Kidney epithelial cell (primary cell): ENCODE data around the gene NPIPB6. TPM values are rescaled to one million over a fixed set of nuclear protein-coding genes. Genes with fewer than 3 reads are reported as not detected.

Source experiments
- DNase-seq: peaks from one replicate; pipeline ENCODE4 v3.0.0-alpha.2; 2010; ENCODE audit warnings: low read depth
- H3K27me3 ChIP-seq: 2 replicates; pipeline ENCODE4 v1.6.0; 2011; ENCODE audit warnings: low read length; ENCODE audit not compliant: control insufficient read depth, insufficient read depth
- H3K36me3 ChIP-seq: 2 replicates; pipeline ENCODE4 v1.5.1; 2011; ENCODE audit warnings: low read length; ENCODE audit not compliant: control insufficient read depth, insufficient read depth
- H3K4me3 ChIP-seq: 2 replicates; pipeline ENCODE4 v1.5.1; 2011; ENCODE audit warnings: low read depth, mild to moderate bottlenecking, control low read depth, low read length
- total RNA-seq: library from RNA; depleted of rRNA; stranded (reverse); fragments of >200 nt; gene quantifications from 2 replicates; pipeline ENCODE4 v1.2.3, GENCODE V29; 2015
- TF ChIP-seq, protein P1 (sequence below): IDR thresholded peaks from 2 replicates; pipeline ENCODE4 v1.5.1; 2011; ENCODE audit warnings: mild to moderate bottlenecking, moderate library complexity, low read length, control low read depth, inconsistent platforms; ENCODE audit not compliant: insufficient read depth, poor library complexity, severe bottlenecking

NPIPB6 gene
- total RNA-seq, 1 donor from 2014 or later = not detected

DNA sequence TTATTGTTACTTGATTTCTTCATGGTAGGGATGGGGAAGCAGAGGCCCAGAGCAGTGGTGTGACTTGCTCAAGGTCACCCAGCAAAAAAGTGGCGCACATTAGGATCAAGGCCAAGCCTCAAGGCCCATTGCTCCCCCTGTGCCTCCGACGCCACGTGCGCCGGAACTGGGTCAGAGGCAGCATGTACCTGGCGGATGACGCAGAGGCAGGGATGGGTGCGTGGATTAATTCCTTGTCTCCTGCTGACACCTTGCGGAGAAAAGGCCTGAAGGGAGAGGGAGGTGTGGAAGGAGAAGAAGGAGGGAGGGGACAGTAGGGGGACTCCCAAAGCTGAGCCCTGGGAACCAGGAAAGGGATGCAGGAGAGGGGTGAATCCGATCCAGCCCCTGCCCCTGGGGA, 52.5 kb downstream of the NPIPB6 start:
- Histone ChIP-seq H3K36me3 (no peaks in the 10 kb centered on the region), H3K27me3 (peaks cover 2% of the 10 kb centered on the region), H3K4me3 (no peak overlapping the region)
- DNase-seq = no peak
- TF ChIP-seq, protein P1, sequence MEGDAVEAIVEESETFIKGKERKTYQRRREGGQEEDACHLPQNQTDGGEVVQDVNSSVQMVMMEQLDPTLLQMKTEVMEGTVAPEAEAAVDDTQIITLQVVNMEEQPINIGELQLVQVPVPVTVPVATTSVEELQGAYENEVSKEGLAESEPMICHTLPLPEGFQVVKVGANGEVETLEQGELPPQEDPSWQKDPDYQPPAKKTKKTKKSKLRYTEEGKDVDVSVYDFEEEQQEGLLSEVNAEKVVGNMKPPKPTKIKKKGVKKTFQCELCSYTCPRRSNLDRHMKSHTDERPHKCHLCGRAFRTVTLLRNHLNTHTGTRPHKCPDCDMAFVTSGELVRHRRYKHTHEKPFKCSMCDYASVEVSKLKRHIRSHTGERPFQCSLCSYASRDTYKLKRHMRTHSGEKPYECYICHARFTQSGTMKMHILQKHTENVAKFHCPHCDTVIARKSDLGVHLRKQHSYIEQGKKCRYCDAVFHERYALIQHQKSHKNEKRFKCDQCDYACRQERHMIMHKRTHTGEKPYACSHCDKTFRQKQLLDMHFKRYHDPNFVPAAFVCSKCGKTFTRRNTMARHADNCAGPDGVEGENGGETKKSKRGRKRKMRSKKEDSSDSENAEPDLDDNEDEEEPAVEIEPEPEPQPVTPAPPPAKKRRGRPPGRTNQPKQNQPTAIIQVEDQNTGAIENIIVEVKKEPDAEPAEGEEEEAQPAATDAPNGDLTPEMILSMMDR = no peak

DNA sequence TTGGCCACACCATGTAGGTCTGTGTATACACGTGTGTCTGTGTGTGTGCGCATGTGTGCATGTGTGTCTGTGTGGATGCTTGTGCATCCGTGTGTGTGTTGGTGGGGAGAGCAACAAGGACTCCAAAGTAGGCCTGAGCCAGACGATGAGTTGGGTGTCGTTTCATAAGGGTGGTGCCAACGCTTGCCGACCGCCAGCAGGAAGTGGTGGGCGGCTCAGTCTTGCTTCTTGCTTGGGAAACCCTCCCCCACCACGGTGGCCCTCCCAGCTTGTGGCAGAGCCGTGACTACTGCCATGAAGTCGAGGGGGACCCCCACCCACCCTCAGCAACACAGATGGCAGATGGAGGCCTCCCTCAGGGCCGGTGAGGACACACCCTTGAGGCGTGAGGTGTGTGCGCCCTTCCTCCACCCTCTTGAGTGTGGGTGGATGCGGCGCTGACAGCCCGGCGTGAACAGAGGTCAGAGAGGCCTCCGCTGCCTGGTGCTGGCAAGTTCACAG, 53.4 kb downstream of the NPIPB6 start:
- DNase-seq = no peak
- no peak overlapping the region for H3K4me3 ChIP-seq
- TF ChIP-seq, protein P1 = no peak
- no peaks in the 10 kb centered on the region for H3K36me3 ChIP-seq
- H3K27me3 ChIP-seq = peaks cover under 1% of the 10 kb centered on the region

DNA sequence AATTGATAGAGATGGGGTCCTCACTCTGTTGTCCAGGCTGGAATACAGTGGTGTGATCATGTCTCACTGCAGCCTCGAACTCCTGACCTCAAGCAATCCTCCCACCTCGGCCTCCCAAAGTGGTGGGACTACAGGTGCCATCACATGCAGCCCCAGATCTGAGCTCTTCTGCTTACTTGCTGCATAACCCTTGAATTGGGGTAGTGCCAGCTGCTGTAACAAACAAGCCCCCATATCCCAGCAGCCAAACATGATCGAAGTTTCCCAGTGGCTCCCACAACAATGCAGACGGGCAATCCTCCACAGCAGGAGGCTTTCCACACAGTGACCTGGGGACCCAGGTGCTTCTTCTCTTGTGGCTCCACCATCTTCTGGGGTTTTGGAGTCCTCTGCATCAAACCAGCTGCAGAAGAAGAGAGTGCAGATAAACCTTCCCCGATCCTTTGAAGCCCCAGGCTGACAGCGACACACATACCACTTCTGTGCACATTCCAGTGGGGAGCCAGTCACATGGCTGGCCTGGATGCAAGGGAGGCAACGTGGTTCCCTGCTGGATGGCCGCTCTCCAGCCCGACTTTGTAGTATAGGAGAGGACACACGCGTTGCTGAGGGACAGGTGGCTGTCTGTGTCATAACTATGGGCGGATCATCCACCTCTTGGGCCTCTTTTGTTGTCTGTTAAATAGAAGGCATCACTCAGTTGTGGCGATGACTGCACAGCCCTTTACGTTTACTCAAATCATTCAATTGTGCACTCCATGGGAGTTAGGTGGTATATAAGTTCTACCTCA, 54.3 kb downstream of the NPIPB6 start:
- no peak for DNase-seq
- H3K36me3 ChIP-seq = no peaks in the 10 kb centered on the region
- no peaks in the 10 kb centered on the region for H3K27me3 ChIP-seq
- H3K4me3 ChIP-seq = no peak overlapping the region
- TF ChIP-seq, protein P1 = no peak

DNA sequence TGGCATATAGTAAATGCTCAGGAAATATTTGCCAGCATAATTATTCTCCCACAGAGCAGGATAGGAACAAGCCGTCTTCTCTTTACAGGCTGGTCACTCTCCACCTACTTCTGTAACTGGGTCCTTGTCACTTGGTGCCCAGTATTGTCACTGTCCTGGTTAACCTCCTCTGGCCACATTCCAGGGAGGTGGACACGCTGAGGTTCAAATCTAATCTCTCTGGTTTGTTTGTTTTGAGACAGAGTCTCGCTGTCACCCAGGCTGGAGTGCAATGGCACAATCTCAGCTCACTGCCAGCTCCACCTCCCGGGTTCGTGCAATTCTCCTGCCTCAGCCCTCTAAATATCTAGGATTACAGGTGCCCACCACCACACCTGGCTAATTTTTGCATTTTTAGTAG, 55.4 kb downstream of the NPIPB6 start:
- Histone ChIP-seq H3K36me3 (no peaks in the 10 kb centered on the region), H3K4me3 (no peak overlapping the region), H3K27me3 (no peaks in the 10 kb centered on the region)
- TF ChIP-seq, protein P1 = no peak
- DNase-seq = no peak

DNA sequence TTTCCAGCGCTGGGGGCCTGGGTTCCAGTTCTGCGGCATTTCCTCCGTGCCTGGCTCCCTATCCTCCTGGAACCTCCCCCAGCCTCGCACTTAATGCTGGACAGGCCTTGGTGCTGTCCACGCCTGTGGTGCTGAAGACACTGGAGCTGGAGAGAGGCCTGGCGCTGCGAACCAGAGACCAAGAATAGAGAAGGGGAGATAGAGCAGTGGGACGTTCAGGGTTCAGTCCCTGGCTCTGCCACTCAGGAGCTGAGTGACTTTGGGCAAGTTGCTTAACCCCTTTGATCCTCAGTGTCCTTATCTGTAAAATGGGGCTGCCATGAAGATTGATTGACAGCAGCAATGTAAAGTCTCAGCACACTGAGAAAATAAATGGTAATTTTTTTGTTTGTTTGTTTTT, 59.1 kb downstream of the NPIPB6 start:
- TF ChIP-seq, protein P1 = no peak
- no peak for DNase-seq
- Histone ChIP-seq H3K27me3 (no peaks in the 10 kb centered on the region), H3K4me3 (no peak overlapping the region), H3K36me3 (no peaks in the 10 kb centered on the region)

DNA sequence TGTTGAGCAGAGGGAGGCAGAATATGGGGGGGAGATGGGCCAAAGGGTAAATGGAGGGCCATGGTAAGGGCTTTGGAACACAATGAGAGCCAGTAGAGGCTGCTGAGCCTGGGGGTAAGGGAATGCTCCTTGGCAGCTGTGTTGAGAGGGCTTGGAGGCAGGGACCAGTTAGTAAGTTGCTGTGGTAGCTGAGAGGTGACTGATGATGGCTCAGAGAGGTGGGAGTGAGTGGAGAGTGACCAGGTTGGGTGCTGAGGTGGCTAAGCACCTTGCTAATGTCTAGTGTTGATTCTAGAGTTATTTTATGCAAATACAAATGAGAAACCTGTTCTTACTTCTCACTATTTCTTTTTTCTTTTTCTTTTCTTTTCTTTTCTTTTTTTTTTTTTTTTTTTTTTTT, 60.2 kb downstream of the NPIPB6 start:
- no peak overlapping the region for H3K4me3 ChIP-seq
- H3K36me3 ChIP-seq = no peaks in the 10 kb centered on the region
- H3K27me3 ChIP-seq = no peaks in the 10 kb centered on the region
- DNase-seq = no peak
- TF ChIP-seq, protein P1 = no peak
